Loucy (cell line): Measurements from ENCODE around the gene HSD17B8.

ENCODE experiments used
- H2AFZ ChIP-seq: fragments of 200-600 bp; sonication (generic); 2 replicates; pipeline ENCODE4 v1.6.0; 2016; ENCODE audit warnings: antibody characterized with exemption, mild to moderate bottlenecking, low read length, moderate library complexity
- H3F3A ChIP-seq: fragments of 200-600 bp; 2 replicates; pipeline ENCODE4 v1.6.0; 2016; ENCODE audit warnings: antibody characterized with exemption, low read depth, mild to moderate bottlenecking
- H3K27me3 ChIP-seq: fragments of 200-600 bp; sonication (generic); 2 replicates; pipeline ENCODE4 v1.6.1; 2014; ENCODE audit warnings: low read length, mild to moderate bottlenecking; ENCODE audit not compliant: insufficient read depth, poor library complexity, severe bottlenecking
- H3K36me3 ChIP-seq: fragments of 200-600 bp; sonication (generic); 2 replicates; pipeline ENCODE4 v1.6.1; 2016; ENCODE audit warnings: low read length; ENCODE audit not compliant: insufficient read depth
- H3K4me1 ChIP-seq: fragments of 200-600 bp; sonication (generic); 2 replicates; pipeline ENCODE4 v1.5.1; 2014; ENCODE audit warnings: low read length, mild to moderate bottlenecking; ENCODE audit not compliant: insufficient read depth, poor library complexity, severe bottlenecking
- H3K4me2 ChIP-seq: fragments of 200-600 bp; sonication (generic); 2 replicates; pipeline ENCODE4 v1.6.0; 2014; ENCODE audit warnings: antibody characterized with exemption, low read length, low read depth, mild to moderate bottlenecking; ENCODE audit not compliant: poor library complexity, severe bottlenecking
- H3K4me3 ChIP-seq: fragments of 200-600 bp; sonication (generic); 2 replicates; pipeline ENCODE4 v1.5.1; 2014; ENCODE audit warnings: low read length, mild to moderate bottlenecking, mixed read lengths; ENCODE audit not compliant: poor library complexity, severe bottlenecking
- H3K79me2 ChIP-seq: fragments of 200-600 bp; sonication (generic); 2 replicates; pipeline ENCODE4 v1.6.1; 2014; ENCODE audit warnings: low read length; ENCODE audit not compliant: insufficient read depth
- H3K9ac ChIP-seq: fragments of 200-600 bp; sonication (generic); 2 replicates; pipeline ENCODE4 v1.6.0; 2014; ENCODE audit warnings: mild to moderate bottlenecking, low read depth, low read length, moderate library complexity; ENCODE audit not compliant: poor library complexity, severe bottlenecking
- H3K9me2 ChIP-seq: fragments of 200-600 bp; sonication (generic); replicated peaks from 2 replicates; pipeline ENCODE4 v1.6.1; 2016; ENCODE audit warnings: low read depth, low read length, mixed read lengths
- H3K9me3 ChIP-seq: fragments of 200-600 bp; sonication (generic); 2 replicates; pipeline ENCODE4 v1.6.1; 2014; ENCODE audit warnings: mild to moderate bottlenecking, antibody characterized with exemption, low read length, low read depth; ENCODE audit not compliant: insufficient read depth
- H4K20me1 ChIP-seq: fragments of 200-600 bp; sonication (generic); 2 replicates; pipeline ENCODE4 v1.6.0; 2014; ENCODE audit warnings: antibody characterized with exemption, low read length, mild to moderate bottlenecking; ENCODE audit not compliant: insufficient read depth, poor library complexity, severe bottlenecking
- CTCF ChIP-seq: fragments of 200-600 bp; sonication (generic); conservative IDR thresholded peaks from 2 replicates; pipeline ENCODE4 v1.5.1; 2014; ENCODE audit warnings: mild to moderate bottlenecking, antibody characterized with exemption, low read length
- EZH2phosphoT487 ChIP-seq: fragments of 200-600 bp; IDR thresholded peaks from 2 replicates; pipeline ENCODE4 v1.6.1; 2018; ENCODE audit warnings: antibody characterized with exemption, mild to moderate bottlenecking, moderate library complexity, borderline replicate concordance

HSD17B8 gene

GRCh38 chr6:33169291-33170175 is 34.9 kb upstream of the HSD17B8 start:
- Histone ChIP-seq H3K36me3 (no peaks in the 10 kb centered on the region), H3K9ac (no peak overlapping the region), H2AFZ (no peak overlapping the region), H3K79me2 (no peaks in the 10 kb centered on the region), H3K9me2 (no peaks in the 10 kb centered on the region), H3K4me1 (no peaks in the 10 kb centered on the region), H3K4me3 (no peak overlapping the region), H4K20me1 (no peaks in the 10 kb centered on the region), H3K27me3 (no peaks in the 10 kb centered on the region), H3K9me3 (no peaks in the 10 kb centered on the region), H3F3A (no peaks in the 10 kb centered on the region), H3K4me2 (no peak overlapping the region)
- TF ChIP-seq EZH2phosphoT487 = no peak

- H3F3A ChIP-seq = no peaks in the 10 kb centered on the region
- H3K4me1 ChIP-seq = no peaks in the 10 kb centered on the region
- no peaks in the 10 kb centered on the region for H3K79me2 ChIP-seq
- H3K4me2 ChIP-seq = no peak overlapping the region
- TF ChIP-seq CTCF (no peak), EZH2phosphoT487 (no peak)
- no peaks in the 10 kb centered on the region for H3K9me2 ChIP-seq
- no peaks in the 10 kb centered on the region for H4K20me1 ChIP-seq
- H2AFZ ChIP-seq = no peak overlapping the region
- no peak overlapping the region for H3K9ac ChIP-seq
- H3K36me3 ChIP-seq = no peaks in the 10 kb centered on the region
- H3K4me3 ChIP-seq = no peak overlapping the region
- H3K9me3 ChIP-seq = no peaks in the 10 kb centered on the region
- H3K27me3 ChIP-seq = no peaks in the 10 kb centered on the region
Observed at GRCh38 chr6:33170176-33171015, 34.1 kb upstream of the HSD17B8 start.

- no peaks in the 10 kb centered on the region for H3K4me1 ChIP-seq
- H3K36me3 ChIP-seq = no peaks in the 10 kb centered on the region
- TF ChIP-seq CTCF (no peak), EZH2phosphoT487 (no peak)
- no peaks in the 10 kb centered on the region for H3K79me2 ChIP-seq
- no peaks in the 10 kb centered on the region for H3K27me3 ChIP-seq
- H2AFZ ChIP-seq = no peak overlapping the region
- no peaks in the 10 kb centered on the region for H4K20me1 ChIP-seq
- H3K4me3 ChIP-seq = no peak overlapping the region
- H3K9me2 ChIP-seq = no peaks in the 10 kb centered on the region
- H3K4me2 ChIP-seq = no peak overlapping the region
- H3K9ac ChIP-seq = no peak overlapping the region
- no peaks in the 10 kb centered on the region for H3K9me3 ChIP-seq
- no peaks in the 10 kb centered on the region for H3F3A ChIP-seq
Observed at GRCh38 chr6:33171016-33171879, 33.2 kb upstream of the HSD17B8 start.
